Measurements from ENCODE around the gene EFCAB12. TPM values are rescaled to one million over a fixed set of nuclear protein-coding genes. Genes with fewer than 3 reads are reported as not detected.
A peak's percentile ranks its signal among the peaks of the same experiment; 100 is the strongest.

Gene EFCAB12
- total RNA-seq, 1 donor from 2014 or later: 6.6 TPM

- Mint-ChIP-seq H3K27ac (no peak overlapping the region), H3K36me3 (ENCODE audit: insufficient read depth) (peaks cover 3% of the 10 kb centered on the region), H3K27me3 (no peaks in the 10 kb centered on the region), H3K4me1 (ENCODE audit: low read depth) (no peaks in the 10 kb centered on the region), H3K4me3 (ENCODE audit: low read depth) (no peak overlapping the region), H3K9me3 (ENCODE audit: low read depth) (no peaks in the 10 kb centered on the region)
- TF ChIP-seq, protein P1, sequence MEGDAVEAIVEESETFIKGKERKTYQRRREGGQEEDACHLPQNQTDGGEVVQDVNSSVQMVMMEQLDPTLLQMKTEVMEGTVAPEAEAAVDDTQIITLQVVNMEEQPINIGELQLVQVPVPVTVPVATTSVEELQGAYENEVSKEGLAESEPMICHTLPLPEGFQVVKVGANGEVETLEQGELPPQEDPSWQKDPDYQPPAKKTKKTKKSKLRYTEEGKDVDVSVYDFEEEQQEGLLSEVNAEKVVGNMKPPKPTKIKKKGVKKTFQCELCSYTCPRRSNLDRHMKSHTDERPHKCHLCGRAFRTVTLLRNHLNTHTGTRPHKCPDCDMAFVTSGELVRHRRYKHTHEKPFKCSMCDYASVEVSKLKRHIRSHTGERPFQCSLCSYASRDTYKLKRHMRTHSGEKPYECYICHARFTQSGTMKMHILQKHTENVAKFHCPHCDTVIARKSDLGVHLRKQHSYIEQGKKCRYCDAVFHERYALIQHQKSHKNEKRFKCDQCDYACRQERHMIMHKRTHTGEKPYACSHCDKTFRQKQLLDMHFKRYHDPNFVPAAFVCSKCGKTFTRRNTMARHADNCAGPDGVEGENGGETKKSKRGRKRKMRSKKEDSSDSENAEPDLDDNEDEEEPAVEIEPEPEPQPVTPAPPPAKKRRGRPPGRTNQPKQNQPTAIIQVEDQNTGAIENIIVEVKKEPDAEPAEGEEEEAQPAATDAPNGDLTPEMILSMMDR (IDR thresholded peaks at IDR 0.05; ENCODE audit: unreplicated experiment): no peak
- no peak for DNase-seq (ENCODE audit: low spot score, unreplicated experiment)
Measured at GRCh38 chr3:129412542-129413198, 15.8 kb downstream of the EFCAB12 start.

- no peaks in the 10 kb centered on the region for H3K9me3 Mint-ChIP-seq (ENCODE audit: low read depth)
- no peak overlapping the region for H3K4me3 Mint-ChIP-seq (ENCODE audit: low read depth)
- peaks cover 3% of the 10 kb centered on the region for H3K36me3 Mint-ChIP-seq (ENCODE audit: insufficient read depth)
- TF ChIP-seq, protein P1 (IDR thresholded peaks at IDR 0.05; ENCODE audit: unreplicated experiment): no peak
- H3K4me1 Mint-ChIP-seq (ENCODE audit: low read depth): no peaks in the 10 kb centered on the region
- no peak for DNase-seq (ENCODE audit: low spot score, unreplicated experiment)
- H3K27ac Mint-ChIP-seq: no peak overlapping the region
- no peaks in the 10 kb centered on the region for H3K27me3 Mint-ChIP-seq
Measured at GRCh38 chr3:129410971-129411370, 17.5 kb downstream of the EFCAB12 start.

- Mint-ChIP-seq H3K4me1 (ENCODE audit: low read depth) (no peaks in the 10 kb centered on the region), H3K4me3 (ENCODE audit: low read depth) (no peak overlapping the region), H3K27ac (no peak overlapping the region), H3K36me3 (ENCODE audit: insufficient read depth) (peaks cover 3% of the 10 kb centered on the region), H3K9me3 (ENCODE audit: low read depth) (no peaks in the 10 kb centered on the region), H3K27me3 (no peaks in the 10 kb centered on the region)
- TF ChIP-seq, protein P1 (IDR thresholded peaks at IDR 0.05; ENCODE audit: unreplicated experiment): no peak
- DNase-seq (ENCODE audit: low spot score, unreplicated experiment): no peak
Measured at GRCh38 chr3:129409541-129409940, 18.9 kb downstream of the EFCAB12 start.

DNA sequence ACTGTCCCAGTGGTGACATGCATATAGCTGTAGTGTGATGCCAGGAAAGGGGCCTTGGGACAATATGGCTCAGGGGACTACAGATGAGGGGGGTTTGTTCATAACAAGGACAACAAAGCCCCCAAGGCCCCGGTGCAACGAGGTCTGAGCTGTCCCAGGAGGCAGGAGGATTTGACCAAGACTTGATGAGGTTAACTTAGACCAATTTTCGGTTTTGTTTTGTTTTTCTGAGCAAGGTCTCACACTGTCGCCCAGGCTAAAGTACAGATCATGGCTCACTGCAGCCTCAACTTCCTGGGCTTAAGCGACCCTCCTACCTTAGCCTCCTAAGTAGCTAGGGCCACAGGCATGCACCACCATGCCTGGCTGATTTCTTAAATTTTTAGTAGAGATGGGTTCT is 23.8 kb downstream of the EFCAB12 start:
- H3K27me3 Mint-ChIP-seq: no peaks in the 10 kb centered on the region
- TF ChIP-seq, protein P1 (IDR thresholded peaks at IDR 0.05; ENCODE audit: unreplicated experiment): no peak
- peaks cover 1% of the 10 kb centered on the region for H3K36me3 Mint-ChIP-seq (ENCODE audit: insufficient read depth)
- no peak overlapping the region for H3K4me3 Mint-ChIP-seq (ENCODE audit: low read depth)
- no peak overlapping the region for H3K27ac Mint-ChIP-seq
- no peaks in the 10 kb centered on the region for H3K4me1 Mint-ChIP-seq (ENCODE audit: low read depth)
- no peaks in the 10 kb centered on the region for H3K9me3 Mint-ChIP-seq (ENCODE audit: low read depth)
- DNase-seq (ENCODE audit: low spot score, unreplicated experiment): no peak

- H3K4me3 Mint-ChIP-seq (ENCODE audit: low read depth): no peak overlapping the region
- no peaks in the 10 kb centered on the region for H3K4me1 Mint-ChIP-seq (ENCODE audit: low read depth)
- H3K27ac Mint-ChIP-seq: peak overlapping the region; percentile 59
- H3K9me3 Mint-ChIP-seq (ENCODE audit: low read depth): no peaks in the 10 kb centered on the region
- no peak for DNase-seq (ENCODE audit: low spot score, unreplicated experiment)
- H3K36me3 Mint-ChIP-seq (ENCODE audit: insufficient read depth): peaks cover 1% of the 10 kb centered on the region
- H3K27me3 Mint-ChIP-seq: no peaks in the 10 kb centered on the region
- TF ChIP-seq, protein P1 (IDR thresholded peaks at IDR 0.05; ENCODE audit: unreplicated experiment): no peak
Measured at GRCh38 chr3:129404130-129404529, 24.3 kb downstream of the EFCAB12 start.

Data from progenitor cell of endocrine pancreas (in vitro differentiated cells).